Measurements from ENCODE around the gene CDK5.
"Not testable (repeated sequence)": the region's sequence is repeated elsewhere in the genome, so short reads cannot be mapped to it uniquely, and the experiment has no call there.

DNA sequence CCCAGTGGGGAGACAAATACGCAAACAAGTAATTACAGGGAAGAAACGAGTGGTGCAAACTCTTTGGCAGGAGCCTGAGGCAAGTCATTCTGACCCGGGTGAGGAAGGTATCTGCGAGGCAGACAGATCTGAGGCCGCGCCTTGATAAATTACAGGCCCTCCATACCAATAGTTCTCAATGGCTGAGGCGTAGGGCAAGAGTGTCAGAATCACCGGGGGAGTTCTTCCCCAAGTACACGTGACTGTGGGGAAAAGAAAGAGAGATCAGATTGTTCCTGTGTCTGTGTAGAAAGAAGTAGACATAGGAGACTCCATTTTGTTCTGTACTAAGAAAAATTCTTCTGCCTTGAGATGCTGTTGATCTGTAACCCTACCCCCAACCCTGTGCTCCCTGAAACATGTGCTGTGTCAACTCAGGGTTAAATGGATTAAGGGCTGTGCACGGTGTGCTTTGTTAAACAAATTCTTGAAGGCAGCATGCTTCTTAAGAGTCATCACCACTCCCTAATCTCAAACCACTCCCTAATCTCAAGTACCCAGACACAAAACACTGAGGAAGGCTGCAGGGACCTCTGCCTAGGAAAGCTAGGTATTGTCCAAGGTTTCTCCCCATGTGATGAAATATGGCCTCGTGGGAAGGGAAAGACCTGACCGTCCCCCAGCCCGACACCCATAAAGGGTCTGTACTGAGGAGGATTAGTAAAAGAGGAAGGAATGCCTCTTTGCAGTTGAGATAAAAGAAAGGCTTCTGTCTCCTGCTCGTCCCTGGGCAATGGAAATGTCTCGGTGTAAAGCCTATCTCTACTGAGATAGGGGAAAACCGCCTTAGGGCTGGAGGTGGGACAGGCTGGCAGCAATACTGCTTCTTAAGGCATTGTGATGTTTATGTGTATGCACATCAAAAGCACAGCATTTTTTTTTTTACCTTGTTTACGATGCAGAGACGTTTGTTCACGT, 30.6 kb downstream of the CDK5 start:
- TF ChIP-seq FOXA1 (IDR thresholded peaks at IDR 0.05); FOXA1 (CRISPR knock-in tag; IDR thresholded peaks at IDR 0.05); TARDBP (CRISPR knock-in tag; IDR thresholded peaks at IDR 0.05); FOSL1 (CRISPR knock-in tag; IDR thresholded peaks at IDR 0.05; ENCODE audit: borderline replicate concordance); ZNF710 (CRISPR knock-in tag; IDR thresholded peaks at IDR 0.05; ENCODE audit: borderline replicate concordance); JUN (CRISPR knock-in tag; IDR thresholded peaks at IDR 0.05); EED (CRISPR knock-in tag; IDR thresholded peaks at IDR 0.05); NKX3-1 (CRISPR knock-in tag; IDR thresholded peaks at IDR 0.05); RELA (CRISPR knock-in tag; IDR thresholded peaks at IDR 0.05); ZNF354B (CRISPR knock-in tag; IDR thresholded peaks at IDR 0.05): not testable (repeated sequence)

All from HepG2 (cell line).